GM13976 (cell line): ENCODE measurements around the gene ATP5PB.

Experiments
- DNase-seq: peaks from one replicate; pipeline ENCODE4 v3.0.0; 2012; ENCODE audit warnings: low spot score
- in situ Hi-C: fragments of 300-500 bp; cut with MboI; formaldehyde crosslinking; loops from one replicate; pipeline ENCODE4 v1.12.0; 2022; ENCODE audit warnings: low sequenced_read_pairs, mixed read lengths, inconsistent platforms; ENCODE audit not compliant: unreplicated experiment
- TF ChIP-seq, protein P1 (sequence below): IDR thresholded peaks from 2 replicates; pipeline ENCODE4 v1.5.1; 2012; ENCODE audit warnings: borderline replicate concordance, mild to moderate bottlenecking; ENCODE audit not compliant: insufficient read depth; ENCODE audit errors: extremely low read depth, missing control alignments, control extremely low read depth

ATP5PB gene

DNA sequence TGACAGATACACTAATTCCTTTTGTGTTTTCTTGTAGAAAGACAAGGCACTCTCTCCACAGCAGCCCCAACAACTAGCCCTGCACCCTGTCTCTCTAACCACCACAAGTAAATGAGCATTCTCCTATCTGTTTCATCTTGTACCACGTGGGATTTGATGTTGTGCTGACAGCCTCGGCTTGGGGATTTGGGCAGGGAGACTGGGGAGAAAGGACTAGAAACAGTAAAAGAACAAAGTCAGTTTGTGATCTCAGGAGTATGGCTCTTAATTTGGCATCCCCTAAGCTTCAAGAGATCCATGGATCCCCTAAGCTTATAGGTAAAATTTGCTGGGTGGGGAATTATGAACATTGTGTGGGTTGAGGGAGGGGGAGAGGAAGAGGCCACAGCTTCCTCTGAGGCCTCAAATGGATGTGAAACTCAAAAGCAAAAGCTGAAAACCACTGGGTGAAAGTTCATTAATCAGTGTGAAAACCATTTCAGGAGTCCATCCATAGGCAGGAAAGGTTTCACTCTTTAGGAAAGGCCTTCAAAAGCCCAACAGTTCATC, 27.6 kb downstream of the ATP5PB start:
- in situ Hi-C loops: no loop called here
- TF ChIP-seq, protein P1, sequence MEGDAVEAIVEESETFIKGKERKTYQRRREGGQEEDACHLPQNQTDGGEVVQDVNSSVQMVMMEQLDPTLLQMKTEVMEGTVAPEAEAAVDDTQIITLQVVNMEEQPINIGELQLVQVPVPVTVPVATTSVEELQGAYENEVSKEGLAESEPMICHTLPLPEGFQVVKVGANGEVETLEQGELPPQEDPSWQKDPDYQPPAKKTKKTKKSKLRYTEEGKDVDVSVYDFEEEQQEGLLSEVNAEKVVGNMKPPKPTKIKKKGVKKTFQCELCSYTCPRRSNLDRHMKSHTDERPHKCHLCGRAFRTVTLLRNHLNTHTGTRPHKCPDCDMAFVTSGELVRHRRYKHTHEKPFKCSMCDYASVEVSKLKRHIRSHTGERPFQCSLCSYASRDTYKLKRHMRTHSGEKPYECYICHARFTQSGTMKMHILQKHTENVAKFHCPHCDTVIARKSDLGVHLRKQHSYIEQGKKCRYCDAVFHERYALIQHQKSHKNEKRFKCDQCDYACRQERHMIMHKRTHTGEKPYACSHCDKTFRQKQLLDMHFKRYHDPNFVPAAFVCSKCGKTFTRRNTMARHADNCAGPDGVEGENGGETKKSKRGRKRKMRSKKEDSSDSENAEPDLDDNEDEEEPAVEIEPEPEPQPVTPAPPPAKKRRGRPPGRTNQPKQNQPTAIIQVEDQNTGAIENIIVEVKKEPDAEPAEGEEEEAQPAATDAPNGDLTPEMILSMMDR: no peak
- DNase-seq: peak; percentile 56

DNA sequence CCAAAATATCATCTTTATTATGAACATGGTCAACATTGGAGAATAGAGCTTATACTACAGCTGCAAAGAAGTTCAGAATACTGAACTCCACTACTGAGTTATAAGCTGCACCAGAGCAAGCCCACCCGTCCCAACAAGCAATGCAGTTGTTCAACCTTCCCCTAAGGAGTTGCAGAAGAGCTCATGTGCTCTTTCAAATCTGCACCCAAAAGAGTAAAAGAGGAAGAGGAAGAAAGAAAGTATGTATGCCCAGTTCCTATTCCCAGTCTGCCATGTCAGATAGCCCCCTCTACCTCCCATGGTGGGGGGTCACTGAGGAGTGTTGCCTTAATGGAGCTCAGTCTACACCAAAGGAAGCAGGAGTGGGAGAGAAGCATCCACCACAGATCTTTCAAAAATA, 31.4 kb downstream of the ATP5PB start:
- no peak for DNase-seq
- in situ Hi-C loops: no loop called here
- TF ChIP-seq, protein P1: no peak

DNA sequence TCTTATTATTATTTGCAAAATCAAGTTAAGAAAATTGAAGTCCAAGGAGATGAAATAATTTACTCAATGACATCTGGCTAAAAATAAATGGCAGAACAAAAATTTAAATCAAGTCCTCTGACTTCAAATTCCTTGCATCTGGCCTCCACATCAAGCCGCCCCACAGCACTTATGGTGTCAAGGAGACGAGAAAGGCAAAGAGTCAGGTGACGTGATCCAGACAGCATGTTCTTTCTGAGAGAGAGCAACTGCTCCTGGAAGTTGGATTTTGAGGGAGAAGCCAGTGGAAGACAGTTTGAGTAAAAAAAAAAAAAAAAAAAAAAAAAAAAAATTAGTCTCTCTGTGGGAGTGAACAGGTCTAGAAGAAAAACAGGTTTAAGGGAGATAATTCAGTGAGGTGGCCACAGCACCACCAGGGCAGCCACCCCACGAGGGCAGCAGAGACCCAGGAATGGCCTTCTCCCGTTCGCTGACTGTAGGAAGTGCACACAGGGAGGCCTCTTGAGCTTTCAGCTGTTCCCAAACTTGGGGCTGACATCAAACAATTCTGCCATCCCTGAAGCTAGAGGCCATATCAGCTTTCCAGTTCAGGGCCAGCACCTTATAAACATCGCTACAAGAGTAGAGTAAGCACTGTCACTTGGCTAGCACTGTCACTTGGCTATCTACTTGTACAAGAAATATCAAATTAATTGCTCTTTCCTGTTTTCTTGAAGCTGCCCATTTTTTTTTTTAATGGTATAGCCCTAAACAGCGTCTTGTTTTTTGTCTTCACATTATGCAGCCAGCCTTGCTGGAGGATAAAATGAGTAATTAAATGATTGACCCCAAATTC, 32.3 kb downstream of the ATP5PB start:
- in situ Hi-C loops: no loop called here
- TF ChIP-seq, protein P1: peak; percentile 63
- DNase-seq: peak; percentile 71

DNA sequence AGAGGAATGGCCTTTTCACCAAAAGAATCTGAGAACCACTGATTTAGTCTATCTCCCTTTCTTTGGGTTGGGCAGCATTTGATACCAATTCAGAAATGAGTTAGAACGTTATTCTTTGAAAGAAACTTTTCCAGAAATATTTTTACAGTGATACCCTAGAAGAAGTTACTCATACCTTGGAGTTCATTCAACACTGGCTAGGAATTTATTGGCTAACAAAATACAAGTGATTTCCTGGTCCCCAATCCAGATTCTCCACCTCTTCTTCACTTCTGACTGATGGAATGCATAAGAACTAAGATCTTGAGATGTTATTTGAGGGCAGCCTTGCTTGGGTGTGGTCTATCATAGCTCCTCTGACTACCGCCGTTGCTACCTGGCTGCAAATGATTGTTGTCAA, 33.9 kb downstream of the ATP5PB start:
- no peak for DNase-seq
- in situ Hi-C loops: no loop called here
- TF ChIP-seq, protein P1: no peak

DNA sequence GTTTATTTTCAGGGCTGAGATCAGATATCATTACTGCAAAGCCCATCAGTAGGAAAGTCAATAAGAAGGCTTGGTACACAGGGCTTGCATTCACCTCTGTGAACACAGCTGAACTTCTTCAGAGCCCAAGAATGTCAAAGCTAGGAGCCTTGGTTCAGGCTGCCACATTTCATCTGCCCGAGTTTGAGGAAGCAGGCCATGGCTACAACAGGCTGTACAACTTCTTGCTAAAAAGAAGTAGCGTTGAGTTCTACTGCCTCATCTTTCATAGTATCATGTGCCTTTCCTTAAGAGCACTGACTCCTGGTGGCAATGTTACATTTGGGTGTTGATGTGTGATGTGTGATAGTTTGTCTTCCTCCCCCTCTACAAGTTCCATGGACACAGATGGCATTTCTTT, 34.6 kb downstream of the ATP5PB start:
- in situ Hi-C loops: no loop called here
- no peak for DNase-seq
- TF ChIP-seq, protein P1: no peak

DNA sequence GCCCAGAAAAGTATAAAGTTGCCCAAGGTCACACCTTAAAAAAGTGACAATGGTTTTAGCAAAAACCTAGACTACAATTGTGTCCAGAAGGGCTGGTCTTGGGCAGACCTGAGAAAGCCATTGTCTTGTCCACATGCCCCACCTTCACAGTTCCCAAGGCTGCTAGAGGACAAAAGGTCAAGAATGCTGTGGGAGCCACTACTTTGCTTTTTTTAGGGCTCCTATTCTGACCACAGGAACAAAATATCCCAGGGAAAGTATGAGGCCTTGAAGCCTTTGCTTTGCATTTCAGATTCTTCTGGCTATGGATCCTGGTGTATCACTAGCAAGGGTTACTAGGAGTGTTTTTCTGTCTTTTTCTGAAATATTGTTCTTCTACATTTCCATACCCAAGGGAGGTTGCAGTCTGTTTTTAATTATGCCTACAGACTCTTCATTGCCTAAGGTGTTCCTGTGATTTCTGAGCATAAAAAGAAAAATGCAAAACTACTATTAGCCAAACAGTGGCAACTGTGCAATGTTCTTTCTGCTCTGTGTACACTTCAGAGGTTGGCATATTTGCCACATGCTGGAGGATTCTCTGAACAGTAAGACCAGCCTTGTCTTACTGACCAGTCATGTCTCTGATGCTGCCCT, 35.2 kb downstream of the ATP5PB start:
- no peak for DNase-seq
- in situ Hi-C loops: no loop called here
- TF ChIP-seq, protein P1: no peak
